HG03095 (cell line): Measurements from ENCODE around the gene MRPL10.
A peak's percentile ranks its signal among the peaks of the same experiment; 100 is the strongest.

Experiments
- ATAC-seq: cut with Tn5 transposase; IDR thresholded peaks from one replicate; pipeline ENCODE4 v1.9.1; 2021; ENCODE audit warnings: moderate library complexity; ENCODE audit not compliant: unreplicated experiment

The MRPL10 gene

GRCh38 chr17:47840001-47840741 is 8.8 kb upstream of the MRPL10 start:
- no peak for ATAC-seq

GRCh38 chr17:47839071-47839470 is 7.7 kb upstream of the MRPL10 start:
- ATAC-seq = no peak

- no peak for ATAC-seq
Measured at GRCh38 chr17:47838636-47839035, 7.3 kb upstream of the MRPL10 start.

- ATAC-seq = no peak
Measured at GRCh38 chr17:47837401-47838039, 6.2 kb upstream of the MRPL10 start.

- ATAC-seq = no peak
Measured at GRCh38 chr17:47836601-47837000, 5.3 kb upstream of the MRPL10 start.

- ATAC-seq = no peak
Measured at GRCh38 chr17:47834756-47835155, 3.4 kb upstream of the MRPL10 start.

- ATAC-seq = no peak
Measured at GRCh38 chr17:47831934-47832327, 590 bp upstream of the MRPL10 start.

GRCh38 chr17:47830396-47831002 is 842 bp downstream of the MRPL10 start:
- no peak for ATAC-seq

GRCh38 chr17:47829870-47830269 is 1.5 kb downstream of the MRPL10 start:
- ATAC-seq = no peak

- ATAC-seq = no peak
Measured at GRCh38 chr17:47823519-47823918, 7.8 kb downstream of the MRPL10 start.

GRCh38 chr17:47822785-47823184 is 8.6 kb downstream of the MRPL10 start:
- ATAC-seq = no peak

GRCh38 chr17:47821424-47822391 is 9.6 kb downstream of the MRPL10 start, which contains the start of gene OSBPL7:
TSS of gene OSBPL7 (minus strand) at chr17:47821794. CDS start at chr17:47820278, 1,516 bp downstream.
- peak; percentile 80 for ATAC-seq

GRCh38 chr17:47821031-47821423 is 10.3 kb downstream of the MRPL10 start:
- no peak for ATAC-seq

- no peak for ATAC-seq
Measured at GRCh38 chr17:47820033-47820789, 11.1 kb downstream of the MRPL10 start.

GRCh38 chr17:47819475-47819874 is 11.9 kb downstream of the MRPL10 start:
- ATAC-seq = no peak

GRCh38 chr17:47818002-47818695 is 13.2 kb downstream of the MRPL10 start:
- no peak for ATAC-seq

- no peak for ATAC-seq
Measured at GRCh38 chr17:47816947-47817346, 14.4 kb downstream of the MRPL10 start.

- ATAC-seq = no peak
Measured at GRCh38 chr17:47816111-47816735, 15.1 kb downstream of the MRPL10 start.
